LNCAP (cell line): ENCODE data around the gene MPZL3.

Experiments used
- CTCF ChIP-seq: fragments of 450-650 bp; IDR thresholded peaks from 2 replicates; pipeline ENCODE4 v1.5.1; 2017; ENCODE audit warnings: mild to moderate bottlenecking

Gene MPZL3

GRCh38 chr11:118222437-118222836 is 29.7 kb downstream of the MPZL3 start:
- TF ChIP-seq CTCF = no peak

GRCh38 chr11:118221419-118221818 is 30.7 kb downstream of the MPZL3 start:
- no peak for TF ChIP-seq CTCF

- TF ChIP-seq CTCF = no peak
Measured at GRCh38 chr11:118219732-118220131, 32.4 kb downstream of the MPZL3 start.

- TF ChIP-seq CTCF = no peak
Measured at GRCh38 chr11:118219244-118219643, 32.9 kb downstream of the MPZL3 start.

- no peak for TF ChIP-seq CTCF
Measured at GRCh38 chr11:118217575-118217974, 34.6 kb downstream of the MPZL3 start.

GRCh38 chr11:118216621-118217481 is 35.3 kb downstream of the MPZL3 start:
- no peak for TF ChIP-seq CTCF

- no peak for TF ChIP-seq CTCF
Measured at GRCh38 chr11:118215765-118216164, 36.4 kb downstream of the MPZL3 start.

- no peak for TF ChIP-seq CTCF
Measured at GRCh38 chr11:118215262-118215661, 36.9 kb downstream of the MPZL3 start.
